ENCODE results near the gene UBE2U.

- TF ChIP-seq CTCF (IDR thresholded peaks at IDR 0.05), result no peak
- no peak for TF ChIP-seq POLR2A (IDR thresholded peaks at IDR 0.05)
Measured at GRCh38 chr1:64296459-64296858, 93.0 kb downstream of the UBE2U start.

All from right lobe of liver (tissue), 4 donors.